Thyroid gland (tissue), 4 donors: ENCODE results near the gene GBGT1.

ENCODE experiments used
- CTCF ChIP-seq, 6 experiments: fragments of 200-600 bp in 3 of 6; fragments of 450-650 bp in 3 of 6; sonication (generic) in 3 of 6; IDR thresholded peaks; one replicate each; pipeline ENCODE4 v1.5.1; 2016 to 2019; ENCODE audit warnings: antibody characterized with exemption in 6 of 6, mild to moderate bottlenecking in 2 of 6, inconsistent platforms in 1 of 6, moderate library complexity in 1 of 6
- POLR2A ChIP-seq, 2 donors: fragments of 450-650 bp; IDR thresholded peaks; one replicate each; pipeline ENCODE4 v1.6.1; 2017; ENCODE audit warnings: antibody characterized with exemption in 2 of 2, mild to moderate bottlenecking in 2 of 2, moderate library complexity in 1 of 2

DNA sequence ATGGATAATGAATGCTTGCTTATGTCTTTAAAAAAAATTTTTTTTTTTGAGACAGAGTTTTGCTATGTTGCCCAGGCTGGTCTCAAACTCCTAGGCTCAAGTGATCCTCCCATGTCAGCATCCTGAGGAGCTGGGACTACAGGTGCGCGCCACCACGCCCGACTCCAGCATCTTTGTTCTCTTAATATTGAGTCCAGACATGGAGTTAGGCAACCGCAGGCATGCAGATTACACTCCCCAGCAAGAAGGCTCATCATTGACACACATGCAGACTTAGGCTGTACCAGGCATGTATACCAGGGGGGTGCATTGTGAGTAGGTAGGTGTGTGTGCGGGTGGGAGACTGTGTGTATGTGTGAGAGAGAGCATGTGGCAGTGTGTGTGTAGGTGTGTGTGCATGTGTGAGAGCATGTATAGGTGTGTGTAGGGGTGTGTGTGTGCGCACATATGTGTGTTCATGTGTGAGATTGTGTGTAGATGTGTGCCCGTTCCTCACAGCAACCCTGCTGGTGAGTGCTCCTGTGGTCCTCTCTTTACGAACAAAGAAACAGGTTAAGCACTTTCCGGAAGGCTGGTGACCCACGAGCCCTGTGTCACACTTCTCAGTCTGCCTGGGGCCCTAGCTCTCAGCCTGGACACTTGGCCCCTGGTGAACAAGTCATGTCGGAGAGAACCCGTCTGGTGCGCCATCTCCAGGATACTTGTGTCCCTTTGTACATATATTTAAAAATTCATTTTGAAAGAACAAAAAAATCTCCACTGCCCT lies 39.2 kb upstream of the GBGT1 start:
- no peak for TF ChIP-seq POLR2A (IDR thresholded peaks at IDR 0.05)
- TF ChIP-seq CTCF (IDR thresholded peaks at IDR 0.05): no peak
